OCI-LY3 (cell line): Measurements from ENCODE around the gene TTC9C.
"Not testable (repeated sequence)": the region's sequence is repeated elsewhere in the genome, so short reads cannot be mapped to it uniquely, and the experiment has no call there.

ENCODE experiments used
- H2AFZ ChIP-seq: fragments of 200-600, 300-600 bp; shearing (Covaris generic); 2 replicates; pipeline ENCODE4 v1.6.0; 2014; ENCODE audit warnings: antibody characterized with exemption, low read depth, low read length
- H3K27ac ChIP-seq: fragments of 200-600, 300-600 bp; sonication (generic); 2 replicates; pipeline ENCODE4 v1.5.1; 2014; ENCODE audit warnings: mild to moderate bottlenecking, low read length, moderate library complexity, mixed read lengths
- H3K27me3 ChIP-seq: fragments of 200-600, 300-600 bp; sonication (generic); 2 replicates; pipeline ENCODE4 v1.6.1; 2014; ENCODE audit warnings: low read depth, low read length, mixed read lengths
- H3K36me3 ChIP-seq: fragments of 200-600, 300-600 bp; sonication (generic); replicated peaks from 2 replicates; pipeline ENCODE3; 2014; ENCODE audit warnings: low read depth, low read length, mixed read lengths
- H3K4me1 ChIP-seq: fragments of 300-600, 200-600 bp; sonication (generic); 2 replicates; pipeline ENCODE4 v1.6.1; 2014; ENCODE audit warnings: low read length, mixed read lengths
- H3K4me2 ChIP-seq: fragments of 200-600, 300-600 bp; sonication (generic); 2 replicates; pipeline ENCODE4 v1.6.1; 2014; ENCODE audit warnings: low read length, mixed read lengths
- H3K4me3 ChIP-seq: fragments of 300-600, 200-600 bp; sonication (generic); 2 replicates; pipeline ENCODE4 v1.5.1; 2014; ENCODE audit warnings: antibody characterized with exemption, mild to moderate bottlenecking, low read length, moderate library complexity
- H3K79me2 ChIP-seq: fragments of 300-600, 200-600 bp; shearing (Covaris generic); 2 replicates; pipeline ENCODE4 v1.6.1; 2014; ENCODE audit warnings: mild to moderate bottlenecking, low read length, mixed read lengths
- H3K9ac ChIP-seq: fragments of 300-600, 200-600 bp; shearing (Covaris generic); 2 replicates; pipeline ENCODE4 v1.6.0; 2014; ENCODE audit warnings: mild to moderate bottlenecking, low read length, moderate library complexity
- H3K9me3 ChIP-seq: fragments of 200-600, 300-600 bp; shearing (Covaris generic); 2 replicates; pipeline ENCODE4 v1.6.1; 2014; ENCODE audit warnings: low read length, mixed read lengths; ENCODE audit not compliant: insufficient read depth
- H4K20me1 ChIP-seq: fragments of 200-600, 300-600 bp; sonication (generic); 2 replicates; pipeline ENCODE4 v1.6.1; 2016; ENCODE audit warnings: low read length, mixed read lengths; ENCODE audit not compliant: insufficient read depth
- EZH2phosphoT487 ChIP-seq: fragments of 200-600 bp; shearing (Covaris generic); IDR thresholded peaks from 2 replicates; pipeline ENCODE4 v1.6.1; 2018; ENCODE audit warnings: antibody characterized with exemption, mixed run types, low read depth
- TF ChIP-seq, protein P1 (sequence below): fragments of 200-600, 300-600 bp; sonication (generic); IDR thresholded peaks from 2 replicates; pipeline ENCODE4 v1.5.1; 2014; ENCODE audit warnings: antibody characterized with exemption, low read length, low read depth

Gene TTC9C

DNA sequence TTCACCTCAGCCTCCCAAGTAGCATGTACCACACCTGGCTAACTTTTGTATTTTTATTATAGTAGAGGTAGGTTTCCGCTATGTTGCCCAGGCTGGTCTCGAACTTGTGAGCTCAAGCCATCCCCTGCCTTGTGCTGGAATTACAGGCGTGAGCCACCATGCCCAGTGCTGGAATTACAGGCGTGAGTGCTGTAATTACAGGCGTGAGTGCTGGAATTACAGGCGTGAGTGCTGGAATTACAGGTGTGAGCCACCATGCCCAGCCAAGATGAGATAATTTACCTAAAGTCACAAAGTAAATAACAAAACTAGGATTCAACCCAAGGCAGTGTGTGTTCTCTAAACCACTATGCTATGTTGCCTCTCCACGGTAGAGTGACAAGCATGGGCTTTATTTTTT lies 45.8 kb upstream of the TTC9C start:
- Histone ChIP-seq H3K4me2 (no peak overlapping the region), H3K9ac (no peak overlapping the region), H3K27ac (no peak overlapping the region), H3K9me3 (no peaks in the 10 kb centered on the region), H4K20me1 (no peaks in the 10 kb centered on the region), H3K79me2 (peaks cover 14% of the 10 kb centered on the region), H2AFZ (no peak overlapping the region), H3K27me3 (no peaks in the 10 kb centered on the region), H3K4me1 (peaks cover 19% of the 10 kb centered on the region), H3K4me3 (no peak overlapping the region), H3K36me3 (peaks cover 1% of the 10 kb centered on the region)
- TF ChIP-seq, protein P1, sequence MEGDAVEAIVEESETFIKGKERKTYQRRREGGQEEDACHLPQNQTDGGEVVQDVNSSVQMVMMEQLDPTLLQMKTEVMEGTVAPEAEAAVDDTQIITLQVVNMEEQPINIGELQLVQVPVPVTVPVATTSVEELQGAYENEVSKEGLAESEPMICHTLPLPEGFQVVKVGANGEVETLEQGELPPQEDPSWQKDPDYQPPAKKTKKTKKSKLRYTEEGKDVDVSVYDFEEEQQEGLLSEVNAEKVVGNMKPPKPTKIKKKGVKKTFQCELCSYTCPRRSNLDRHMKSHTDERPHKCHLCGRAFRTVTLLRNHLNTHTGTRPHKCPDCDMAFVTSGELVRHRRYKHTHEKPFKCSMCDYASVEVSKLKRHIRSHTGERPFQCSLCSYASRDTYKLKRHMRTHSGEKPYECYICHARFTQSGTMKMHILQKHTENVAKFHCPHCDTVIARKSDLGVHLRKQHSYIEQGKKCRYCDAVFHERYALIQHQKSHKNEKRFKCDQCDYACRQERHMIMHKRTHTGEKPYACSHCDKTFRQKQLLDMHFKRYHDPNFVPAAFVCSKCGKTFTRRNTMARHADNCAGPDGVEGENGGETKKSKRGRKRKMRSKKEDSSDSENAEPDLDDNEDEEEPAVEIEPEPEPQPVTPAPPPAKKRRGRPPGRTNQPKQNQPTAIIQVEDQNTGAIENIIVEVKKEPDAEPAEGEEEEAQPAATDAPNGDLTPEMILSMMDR = no peak
- no peak for TF ChIP-seq EZH2phosphoT487

DNA sequence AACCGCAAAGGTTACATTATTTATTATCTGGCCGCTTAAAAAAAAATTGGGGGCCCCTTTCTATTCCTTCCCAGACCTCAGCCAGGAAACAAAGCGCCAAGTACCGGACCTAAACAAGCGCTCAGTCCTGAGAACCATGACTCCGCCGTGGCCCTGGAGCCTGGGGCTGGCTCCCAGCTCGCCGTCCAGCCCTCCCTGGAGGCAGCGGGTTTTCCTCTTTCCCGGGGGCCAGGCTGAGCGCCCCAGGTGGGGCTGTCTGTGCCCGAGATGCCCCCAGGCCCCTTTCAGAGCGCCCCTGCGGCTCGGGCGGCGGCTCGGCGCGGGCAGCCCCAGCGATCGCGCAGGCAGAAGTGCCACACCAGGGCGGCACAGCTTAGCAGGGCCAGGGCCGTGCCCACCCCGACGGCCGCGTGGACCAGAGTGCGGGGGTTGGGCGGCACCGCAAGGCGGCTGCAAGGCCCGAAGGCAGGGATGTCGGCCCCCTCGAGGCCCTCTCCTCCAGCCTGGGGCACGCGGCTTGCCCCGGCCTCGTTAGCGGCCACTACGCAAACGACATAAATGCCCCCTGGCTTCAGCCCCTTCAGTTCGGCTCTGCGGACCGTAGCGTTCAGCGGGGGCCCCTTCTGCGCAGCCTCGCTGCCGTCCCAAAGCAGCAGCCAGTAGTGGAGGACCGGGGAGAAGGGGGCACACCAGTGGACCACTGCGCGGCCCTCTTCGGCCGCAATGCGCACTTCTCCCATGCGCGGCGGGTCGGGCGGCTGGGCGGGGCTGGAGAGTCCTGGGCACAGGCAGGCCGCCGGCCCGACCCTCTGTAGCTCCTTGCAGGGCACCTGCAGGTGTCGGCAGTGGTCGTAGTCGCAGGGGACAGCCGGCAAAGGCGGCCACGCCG lies 40.5 kb upstream of the TTC9C start:
- Histone ChIP-seq H3K9ac (no peak overlapping the region), H3K79me2 (no peaks in the 10 kb centered on the region), H3K36me3 (peaks cover 18% of the 10 kb centered on the region)

DNA sequence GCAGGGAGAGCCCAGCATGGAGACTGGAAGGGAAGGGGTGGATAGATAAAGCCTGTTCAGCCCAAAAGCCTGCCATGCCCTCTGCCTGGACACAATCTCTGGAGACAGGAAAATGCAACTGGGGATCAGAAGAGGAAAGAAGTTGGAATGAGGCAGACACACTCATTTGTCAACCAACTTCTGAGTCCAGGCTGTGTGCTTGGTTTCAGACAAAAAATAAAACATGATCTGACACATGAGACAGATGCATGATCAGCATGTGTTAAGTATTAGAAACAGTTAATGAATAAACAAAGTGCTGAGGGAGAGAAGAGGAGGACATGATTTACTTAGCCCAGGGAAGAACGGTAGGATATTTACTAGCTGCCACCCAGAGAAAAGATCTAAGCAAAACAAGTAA lies 39.8 kb upstream of the TTC9C start:
- no peaks in the 10 kb centered on the region for H3K79me2 ChIP-seq
- H3K4me3 ChIP-seq = no peak overlapping the region
- no peak overlapping the region for H2AFZ ChIP-seq
- no peak overlapping the region for H3K4me2 ChIP-seq
- TF ChIP-seq, protein P1 = no peak
- TF ChIP-seq EZH2phosphoT487 = no peak
- H3K4me1 ChIP-seq = no peaks in the 10 kb centered on the region
- no peak overlapping the region for H3K27ac ChIP-seq
- H3K27me3 ChIP-seq = no peaks in the 10 kb centered on the region
- H3K9me3 ChIP-seq = no peaks in the 10 kb centered on the region
- peaks cover 23% of the 10 kb centered on the region for H3K36me3 ChIP-seq
- no peak overlapping the region for H3K9ac ChIP-seq
- no peaks in the 10 kb centered on the region for H4K20me1 ChIP-seq

More for the DNA sequence above, 40.5 kb upstream of the TTC9C start:
- TF ChIP-seq EZH2phosphoT487 = no peak
- TF ChIP-seq, protein P1 = no peak
- no peak overlapping the region for H3K4me3 ChIP-seq
- H3K27ac ChIP-seq = no peak overlapping the region
- H3K4me1 ChIP-seq = no peaks in the 10 kb centered on the region
- no peak overlapping the region for H3K4me2 ChIP-seq
- no peaks in the 10 kb centered on the region for H3K9me3 ChIP-seq
- no peaks in the 10 kb centered on the region for H4K20me1 ChIP-seq
- no peak overlapping the region for H2AFZ ChIP-seq
- no peaks in the 10 kb centered on the region for H3K27me3 ChIP-seq

DNA sequence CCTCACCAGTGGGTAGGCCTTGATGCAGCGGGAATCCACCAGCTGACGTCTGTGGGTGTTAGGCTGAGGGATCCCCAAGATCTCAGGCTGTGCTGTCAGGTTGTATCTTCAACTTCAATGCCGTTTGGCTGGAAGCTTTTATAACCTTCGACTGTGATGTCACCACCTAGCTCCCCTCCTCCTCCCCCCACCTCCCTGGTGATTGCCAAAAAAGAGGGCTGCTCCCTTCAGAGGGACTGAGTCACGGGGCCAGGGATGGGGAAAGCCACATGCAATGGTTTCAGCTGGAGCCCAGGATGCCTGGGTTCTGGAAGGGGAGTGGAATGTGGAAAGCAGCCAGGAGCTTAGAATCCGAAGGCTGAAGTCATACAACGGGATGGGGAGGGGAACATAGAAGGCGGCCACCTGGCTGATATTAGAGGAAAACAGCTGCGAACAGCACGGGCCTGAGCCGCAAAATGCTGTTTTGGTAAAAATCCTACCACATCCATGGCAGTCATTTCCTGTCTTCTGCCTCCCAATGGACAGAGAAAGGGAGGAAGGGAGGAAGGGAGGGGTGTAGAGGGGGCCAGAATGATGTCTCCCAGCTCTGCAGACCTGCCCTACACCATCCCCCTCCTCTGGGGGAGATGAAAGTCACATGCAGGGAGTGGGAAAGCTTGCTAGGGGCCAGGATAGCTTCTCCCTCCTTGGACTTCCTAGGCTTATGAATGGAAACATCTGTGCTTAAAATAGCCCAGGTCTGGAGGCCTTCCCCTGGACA lies 38.7 kb upstream of the TTC9C start, which contains the start of gene LRRN4CL:
Gene LRRN4CL (minus strand): TSS at position 110 of the 763 bp plus-strand sequence. CDS start 1,022 bp downstream, outside the sequence.
- H2AFZ ChIP-seq = no peak within 1 kb of the TSS
- H3K9me3 ChIP-seq = no peaks in the 10 kb centered on the region
- no peaks in the 10 kb centered on the region for H3K4me1 ChIP-seq
- no peak within 1 kb of the TSS for H3K9ac ChIP-seq
- peaks cover 25% of the 10 kb centered on the region for H3K36me3 ChIP-seq
- no peaks in the 10 kb centered on the region for H3K27me3 ChIP-seq
- H4K20me1 ChIP-seq = no peaks in the 10 kb centered on the region
- H3K27ac ChIP-seq = no peak within 1 kb of the TSS
- H3K4me3 ChIP-seq = no peak within 1 kb of the TSS
- TF ChIP-seq, protein P1 = no peak
- TF ChIP-seq EZH2phosphoT487 = no peak
- H3K79me2 ChIP-seq = no peaks in the 10 kb centered on the region
- no peak within 1 kb of the TSS for H3K4me2 ChIP-seq

DNA sequence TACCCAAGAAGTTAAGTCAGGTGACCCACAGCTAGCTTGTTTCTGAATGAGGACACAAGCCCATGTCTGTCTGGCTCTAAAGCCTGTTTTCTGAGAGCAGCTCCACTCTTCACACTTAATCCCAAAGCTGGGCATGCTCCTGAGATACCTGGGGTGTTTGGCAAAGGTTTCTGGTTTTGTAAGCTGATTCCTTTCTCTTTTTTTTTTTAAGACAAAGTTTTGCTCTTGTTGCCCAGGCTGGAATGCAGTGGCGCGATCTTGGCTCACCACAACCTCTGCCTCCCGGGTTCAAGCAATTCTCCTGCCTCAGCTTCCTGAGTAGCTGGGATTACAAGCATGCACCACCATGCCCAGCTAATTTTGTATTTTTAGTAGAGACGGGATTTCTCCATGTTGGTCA lies 34.7 kb upstream of the TTC9C start:
- not testable (repeated sequence) for H2AFZ ChIP-seq, H3K9me3 ChIP-seq, H3K4me1 ChIP-seq, H3K9ac ChIP-seq, H3K27ac ChIP-seq, H4K20me1 ChIP-seq, H3K27me3 ChIP-seq, H3K4me3 ChIP-seq, H3K4me2 ChIP-seq, H3K79me2 ChIP-seq
- peaks cover 27% of the 10 kb centered on the region for H3K36me3 ChIP-seq
